Ecto neural progenitor cell (in vitro differentiated cells): ENCODE data around the gene RBM42.
"Not testable (repeated sequence)": the region's sequence is repeated elsewhere in the genome, so short reads cannot be mapped to it uniquely, and the experiment has no call there.

Source experiments
- DNase-seq: peaks from one replicate; pipeline ENCODE4 v3.0.0-alpha.2; 2018; ENCODE audit warnings: low spot score

Gene RBM42

GRCh38 chr19:35650581-35650980 lies 21.7 kb downstream of the RBM42 start:
- no peak for DNase-seq

GRCh38 chr19:35654828-35655227 lies 26.0 kb downstream of the RBM42 start:
- not testable (repeated sequence) for DNase-seq

GRCh38 chr19:35655600-35655999 lies 26.8 kb downstream of the RBM42 start:
- DNase-seq = no peak

- DNase-seq = no peak
Observed at GRCh38 chr19:35656700-35657099, 27.9 kb downstream of the RBM42 start.

- DNase-seq = no peak
Observed at GRCh38 chr19:35657904-35658700, 29.3 kb downstream of the RBM42 start.

GRCh38 chr19:35661995-35662340 lies 33.1 kb downstream of the RBM42 start:
- no peak for DNase-seq

- DNase-seq = no peak
Observed at GRCh38 chr19:35663981-35664380, 35.1 kb downstream of the RBM42 start.

- no peak for DNase-seq
Observed at GRCh38 chr19:35665157-35665556, 36.3 kb downstream of the RBM42 start.

GRCh38 chr19:35665604-35666003 lies 36.8 kb downstream of the RBM42 start:
- no peak for DNase-seq

- DNase-seq = no peak
Observed at GRCh38 chr19:35666251-35666913, 37.5 kb downstream of the RBM42 start, which contains the start of gene UPK1A. UPK1A (plus strand) TSS chr19:35666517; CDS start chr19:35666813, 296 bp downstream.

- no peak for DNase-seq
Observed at GRCh38 chr19:35669566-35669965, 40.7 kb downstream of the RBM42 start.

GRCh38 chr19:35669974-35670373 lies 41.1 kb downstream of the RBM42 start:
- DNase-seq = no peak

- DNase-seq = no peak
Observed at GRCh38 chr19:35670686-35671085, 41.9 kb downstream of the RBM42 start.

- DNase-seq = no peak
Observed at GRCh38 chr19:35671818-35672217, 43.0 kb downstream of the RBM42 start.

GRCh38 chr19:35673121-35673804 lies 44.4 kb downstream of the RBM42 start:
- DNase-seq = peak; percentile 74

- no peak for DNase-seq
Observed at GRCh38 chr19:35675589-35676140, 46.8 kb downstream of the RBM42 start.
